OCI-LY1 (cell line): ENCODE results near the gene ACTR3.

Source experiments
- EZH2 ChIP-seq: fragments of 200-600 bp; sonication (generic), shearing (Covaris generic); IDR thresholded peaks from 2 replicates; pipeline ENCODE4 v1.8.0; 2017; ENCODE audit warnings: borderline replicate concordance, mixed run types, mild to moderate bottlenecking, antibody characterized with exemption, low read length, moderate library complexity, mixed read lengths
- TF ChIP-seq, protein P1 (sequence below): fragments of 200-600 bp; sonication (generic), shearing (Covaris generic); IDR thresholded peaks from 2 replicates; pipeline ENCODE4 v1.5.1; 2017; ENCODE audit warnings: mild to moderate bottlenecking, antibody characterized with exemption, low read length, moderate library complexity, mixed read lengths

GRCh38 chr2:113846429-113846828 is 43.5 kb upstream of the ACTR3 start:
- TF ChIP-seq, protein P1, sequence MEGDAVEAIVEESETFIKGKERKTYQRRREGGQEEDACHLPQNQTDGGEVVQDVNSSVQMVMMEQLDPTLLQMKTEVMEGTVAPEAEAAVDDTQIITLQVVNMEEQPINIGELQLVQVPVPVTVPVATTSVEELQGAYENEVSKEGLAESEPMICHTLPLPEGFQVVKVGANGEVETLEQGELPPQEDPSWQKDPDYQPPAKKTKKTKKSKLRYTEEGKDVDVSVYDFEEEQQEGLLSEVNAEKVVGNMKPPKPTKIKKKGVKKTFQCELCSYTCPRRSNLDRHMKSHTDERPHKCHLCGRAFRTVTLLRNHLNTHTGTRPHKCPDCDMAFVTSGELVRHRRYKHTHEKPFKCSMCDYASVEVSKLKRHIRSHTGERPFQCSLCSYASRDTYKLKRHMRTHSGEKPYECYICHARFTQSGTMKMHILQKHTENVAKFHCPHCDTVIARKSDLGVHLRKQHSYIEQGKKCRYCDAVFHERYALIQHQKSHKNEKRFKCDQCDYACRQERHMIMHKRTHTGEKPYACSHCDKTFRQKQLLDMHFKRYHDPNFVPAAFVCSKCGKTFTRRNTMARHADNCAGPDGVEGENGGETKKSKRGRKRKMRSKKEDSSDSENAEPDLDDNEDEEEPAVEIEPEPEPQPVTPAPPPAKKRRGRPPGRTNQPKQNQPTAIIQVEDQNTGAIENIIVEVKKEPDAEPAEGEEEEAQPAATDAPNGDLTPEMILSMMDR: no peak
- TF ChIP-seq EZH2: no peak
